ENCODE data around the gene TCEANC2. TPM values are rescaled to one million over a fixed set of nuclear protein-coding genes. Genes with fewer than 3 reads are reported as not detected.
"Not testable (repeated sequence)": the region's sequence is repeated elsewhere in the genome, so short reads cannot be mapped to it uniquely, and the experiment has no call there.

Gene TCEANC2
- total RNA-seq, 2 donors from 2014 or later = 2.5 to 5.0 TPM

DNA sequence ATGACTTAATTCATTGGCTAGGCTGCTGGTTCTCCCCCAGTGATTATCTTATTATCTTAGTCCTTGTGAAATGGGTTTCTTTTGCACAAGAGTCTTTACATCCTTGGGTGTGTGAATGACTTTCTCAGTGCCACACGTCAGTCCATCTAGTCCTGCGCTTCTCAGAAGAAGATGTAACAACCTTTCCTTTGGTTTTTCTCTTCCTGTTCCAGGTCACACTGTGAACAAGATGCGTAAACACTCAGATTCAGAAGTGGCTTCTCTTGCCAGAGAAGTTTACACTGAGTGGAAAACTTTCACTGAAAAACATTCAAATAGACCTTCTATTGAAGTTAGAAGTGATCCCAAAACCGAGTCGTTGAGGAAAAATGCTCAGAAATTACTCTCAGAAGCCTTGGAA lies 35.0 kb downstream of the TCEANC2 start:
- Histone ChIP-seq H3K27me3 (replicated peaks; ENCODE audit: insufficient read depth) (no peaks in the 10 kb centered on the region), H3K4me1 (replicated peaks) (no peaks in the 10 kb centered on the region), H3K27ac (no peak overlapping the region), H3K36me3 (no peaks in the 10 kb centered on the region), H3K4me3 (no peak overlapping the region), H3K9me3 (no peaks in the 10 kb centered on the region)
- TF ChIP-seq POLR2AphosphoS5 (IDR thresholded peaks at IDR 0.05) (no peak), POLR2A (IDR thresholded peaks at IDR 0.05) (no peak)
- TF ChIP-seq, protein P1, sequence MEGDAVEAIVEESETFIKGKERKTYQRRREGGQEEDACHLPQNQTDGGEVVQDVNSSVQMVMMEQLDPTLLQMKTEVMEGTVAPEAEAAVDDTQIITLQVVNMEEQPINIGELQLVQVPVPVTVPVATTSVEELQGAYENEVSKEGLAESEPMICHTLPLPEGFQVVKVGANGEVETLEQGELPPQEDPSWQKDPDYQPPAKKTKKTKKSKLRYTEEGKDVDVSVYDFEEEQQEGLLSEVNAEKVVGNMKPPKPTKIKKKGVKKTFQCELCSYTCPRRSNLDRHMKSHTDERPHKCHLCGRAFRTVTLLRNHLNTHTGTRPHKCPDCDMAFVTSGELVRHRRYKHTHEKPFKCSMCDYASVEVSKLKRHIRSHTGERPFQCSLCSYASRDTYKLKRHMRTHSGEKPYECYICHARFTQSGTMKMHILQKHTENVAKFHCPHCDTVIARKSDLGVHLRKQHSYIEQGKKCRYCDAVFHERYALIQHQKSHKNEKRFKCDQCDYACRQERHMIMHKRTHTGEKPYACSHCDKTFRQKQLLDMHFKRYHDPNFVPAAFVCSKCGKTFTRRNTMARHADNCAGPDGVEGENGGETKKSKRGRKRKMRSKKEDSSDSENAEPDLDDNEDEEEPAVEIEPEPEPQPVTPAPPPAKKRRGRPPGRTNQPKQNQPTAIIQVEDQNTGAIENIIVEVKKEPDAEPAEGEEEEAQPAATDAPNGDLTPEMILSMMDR (IDR thresholded peaks at IDR 0.05) = no peak
- WGBS = 93% methylated on average over 5 of the region's 5 CpGs
- intact Hi-C loops (cut with DNase I) = no loop called here
- no peak for DNase-seq (ENCODE audit: low spot score)

DNA sequence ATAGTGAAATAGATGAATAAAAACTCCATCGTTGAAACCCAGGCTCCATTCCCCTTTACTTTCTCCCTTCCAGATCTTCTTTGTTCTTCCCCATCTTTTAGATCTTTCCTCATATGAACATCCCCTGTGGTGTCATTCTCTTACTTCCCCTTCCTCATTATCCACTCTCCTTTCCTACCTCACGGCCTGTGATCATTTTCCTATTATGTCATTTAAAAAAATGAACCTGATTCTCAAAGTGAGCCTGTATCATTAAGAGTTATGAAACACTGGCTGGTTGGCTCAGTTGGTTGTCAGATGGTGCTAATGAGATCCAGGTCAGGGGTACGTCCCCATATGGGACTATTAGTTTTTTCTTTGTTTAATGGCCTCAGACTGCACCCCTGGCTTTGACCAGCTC lies 38.3 kb downstream of the TCEANC2 start:
- H3K4me3 ChIP-seq = no peak overlapping the region
- no peaks in the 10 kb centered on the region for H3K4me1 ChIP-seq (replicated peaks)
- DNase-seq (ENCODE audit: low spot score) = no peak
- intact Hi-C loops (cut with DNase I) = no loop called here
- H3K9me3 ChIP-seq = no peaks in the 10 kb centered on the region
- TF ChIP-seq POLR2AphosphoS5 (IDR thresholded peaks at IDR 0.05) (no peak), POLR2A (IDR thresholded peaks at IDR 0.05) (no peak)
- TF ChIP-seq, protein P1 (IDR thresholded peaks at IDR 0.05) = no peak
- H3K27me3 ChIP-seq (replicated peaks; ENCODE audit: insufficient read depth) = no peaks in the 10 kb centered on the region
- H3K27ac ChIP-seq = no peak overlapping the region
- 94% methylated on average over 3 of the region's 3 CpGs for WGBS
- H3K36me3 ChIP-seq = no peaks in the 10 kb centered on the region

DNA sequence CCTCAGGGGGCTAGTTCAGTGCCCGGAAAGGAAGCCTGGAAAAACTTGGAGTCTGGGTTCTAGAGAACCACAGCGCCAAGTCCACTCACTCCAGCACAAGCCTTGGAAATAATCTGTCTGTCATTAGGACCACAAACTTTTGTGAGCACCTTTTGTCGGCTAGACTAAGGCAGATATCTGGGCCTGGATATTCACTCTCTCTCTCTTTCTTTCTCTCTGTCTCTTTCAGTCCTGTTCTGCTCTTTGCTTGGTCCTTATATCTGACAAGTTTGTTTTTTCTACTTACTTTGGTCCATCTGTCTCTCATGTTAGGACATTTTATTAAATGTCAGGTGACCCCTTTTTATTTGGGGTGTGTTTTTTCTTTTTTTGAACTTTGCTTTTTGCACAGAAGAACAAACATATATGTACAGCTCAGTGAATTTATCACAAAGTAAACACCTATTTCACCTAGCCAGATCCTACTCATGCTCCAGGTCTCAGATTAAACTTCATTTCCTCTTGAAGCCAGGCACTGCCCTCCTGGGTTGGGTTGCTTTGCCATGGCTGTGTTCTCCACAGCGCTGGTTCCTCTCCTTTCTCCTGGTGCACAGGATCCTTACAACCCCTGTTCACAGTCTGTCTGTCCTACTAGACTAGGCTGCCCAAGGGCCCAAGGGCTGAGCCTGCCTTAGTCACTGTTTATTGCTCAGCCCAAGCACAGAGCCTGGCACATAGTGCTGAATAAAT lies 40.8 kb downstream of the TCEANC2 start:
- 87% methylated on average over 4 of the region's 4 CpGs for WGBS
- no peak for TF ChIP-seq POLR2AphosphoS5 (IDR thresholded peaks at IDR 0.05)
- TF ChIP-seq, protein P1 (IDR thresholded peaks at IDR 0.05) = no peak
- TF ChIP-seq POLR2A (IDR thresholded peaks at IDR 0.05) = no peak
- Histone ChIP-seq H3K27ac (peak overlapping the region; percentile 22 to 58), H3K4me1 (replicated peaks) (no peaks in the 10 kb centered on the region), H3K4me3 (no peak overlapping the region), H3K36me3 (no peaks in the 10 kb centered on the region), H3K9me3 (no peaks in the 10 kb centered on the region), H3K27me3 (replicated peaks; ENCODE audit: insufficient read depth) (no peaks in the 10 kb centered on the region)
- intact Hi-C loops (cut with DNase I) = no loop called here
- DNase-seq (ENCODE audit: low spot score) = no peak

DNA sequence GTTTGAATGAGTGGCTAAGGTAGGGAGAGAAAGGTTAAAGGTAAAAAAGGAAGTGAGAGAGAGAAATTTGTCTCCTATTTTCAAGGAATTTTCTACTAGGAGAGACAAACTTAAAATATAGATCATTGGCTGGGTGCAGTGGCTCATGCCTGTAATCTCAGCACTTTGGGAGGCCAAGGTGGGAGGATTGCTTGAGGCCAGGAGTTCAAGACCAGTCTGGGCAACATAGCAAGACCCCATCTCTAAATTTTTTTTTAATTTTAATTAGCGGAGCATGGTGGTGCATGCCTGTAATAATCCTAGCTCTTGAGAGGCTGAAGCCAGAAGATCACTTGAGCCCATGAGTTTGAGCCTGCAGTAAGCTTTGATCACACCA lies 41.3 kb downstream of the TCEANC2 start:
- H3K27ac ChIP-seq = peak overlapping the region; percentile 22 to 58
- H3K4me1 ChIP-seq (replicated peaks); H3K36me3 ChIP-seq; intact Hi-C loops (cut with DNase I); H3K9me3 ChIP-seq; H3K4me3 ChIP-seq; DNase-seq (ENCODE audit: low spot score); H3K27me3 ChIP-seq (replicated peaks; ENCODE audit: insufficient read depth): not testable (repeated sequence)
- 44% methylated on average over 1 of the region's 1 CpG for WGBS

DNA sequence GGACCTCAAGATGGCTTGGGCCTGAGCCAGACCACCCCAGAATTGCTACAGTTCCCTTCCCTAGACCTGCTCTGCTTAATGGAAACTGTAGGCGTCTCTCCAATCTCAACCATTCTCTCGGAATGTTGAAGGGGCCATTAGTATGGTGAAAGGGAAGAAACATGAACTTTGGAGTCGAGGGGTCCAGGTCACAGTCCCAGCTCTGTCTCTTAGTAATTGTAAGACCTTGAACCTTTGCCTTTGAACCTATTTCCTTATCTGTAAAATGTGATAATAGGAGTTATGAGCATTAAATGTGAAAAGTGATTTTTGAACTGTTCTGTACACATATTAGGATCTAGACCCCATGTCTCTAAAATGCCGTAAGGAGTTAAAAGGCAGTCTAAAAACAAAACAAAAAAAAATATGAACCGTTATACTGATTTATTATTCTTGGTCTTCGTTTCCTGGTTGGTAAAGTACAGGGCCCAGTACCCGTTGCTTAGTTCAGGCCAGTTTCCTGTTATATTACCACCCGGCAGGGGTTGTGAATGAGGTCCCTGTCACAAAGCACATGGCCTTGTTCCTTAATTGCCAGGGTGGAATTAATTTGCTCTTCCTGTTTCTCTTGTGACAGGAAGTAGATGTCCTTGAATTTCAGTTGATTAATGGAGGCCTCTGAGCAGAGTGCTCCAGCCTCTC lies 42.3 kb downstream of the TCEANC2 start:
- no peak overlapping the region for H3K27ac ChIP-seq
- no peaks in the 10 kb centered on the region for H3K4me1 ChIP-seq (replicated peaks)
- intact Hi-C loops (cut with DNase I) = no loop called here
- TF ChIP-seq POLR2A (IDR thresholded peaks at IDR 0.05) = no peak
- TF ChIP-seq POLR2AphosphoS5 (IDR thresholded peaks at IDR 0.05) = no peak
- TF ChIP-seq, protein P1 (IDR thresholded peaks at IDR 0.05) = no peak
- no peak overlapping the region for H3K4me3 ChIP-seq
- WGBS = 77% methylated on average over 8 of the region's 8 CpGs
- no peaks in the 10 kb centered on the region for H3K27me3 ChIP-seq (replicated peaks; ENCODE audit: insufficient read depth)
- no peak for DNase-seq (ENCODE audit: low spot score)
- H3K36me3 ChIP-seq = no peaks in the 10 kb centered on the region
- H3K9me3 ChIP-seq = no peaks in the 10 kb centered on the region
